Measurements from ENCODE around the gene ZP3.
"Not testable (repeated sequence)": the region's sequence is repeated elsewhere in the genome, so short reads cannot be mapped to it uniquely, and the experiment has no call there.

Gene ZP3

GRCh38 chr7:76425156-76425555 lies 406 bp downstream of the ZP3 start:
- no peak for TF ChIP-seq CTCF (IDR thresholded peaks at IDR 0.05; ENCODE audit: insufficient read depth, low read depth, low read length, missing control alignments)
- H3K4me3 ChIP-seq (ENCODE audit: low read depth, low read length): no peak overlapping the region
- no peak for DNase-seq (ENCODE audit: low read depth)

GRCh38 chr7:76425558-76425957 lies 808 bp downstream of the ZP3 start:
- DNase-seq (ENCODE audit: low read depth); H3K4me3 ChIP-seq (ENCODE audit: low read depth, low read length): not testable (repeated sequence)

- no peak for DNase-seq (ENCODE audit: low read depth)
Measured at GRCh38 chr7:76426246-76426645, 1.5 kb downstream of the ZP3 start.

GRCh38 chr7:76427635-76428034 lies 2.9 kb downstream of the ZP3 start:
- no peak overlapping the region for H3K4me3 ChIP-seq (ENCODE audit: low read depth, low read length)
- DNase-seq (ENCODE audit: low read depth): no peak
- TF ChIP-seq CTCF (IDR thresholded peaks at IDR 0.05; ENCODE audit: insufficient read depth, low read depth, low read length, missing control alignments): no peak

More at GRCh38 chr7:76426246-76426645, 1.5 kb downstream of the ZP3 start:
- no peak for TF ChIP-seq CTCF (IDR thresholded peaks at IDR 0.05; ENCODE audit: insufficient read depth, low read depth, low read length, missing control alignments)
- H3K4me3 ChIP-seq (ENCODE audit: low read depth, low read length): no peak overlapping the region

- no peak overlapping the region for H3K4me3 ChIP-seq (ENCODE audit: low read depth, low read length)
- DNase-seq (ENCODE audit: low read depth): no peak
- no peak for TF ChIP-seq CTCF (IDR thresholded peaks at IDR 0.05; ENCODE audit: insufficient read depth, low read depth, low read length, missing control alignments)
Measured at GRCh38 chr7:76428149-76428823, 3.5 kb downstream of the ZP3 start.

GRCh38 chr7:76428868-76429805 lies 4.4 kb downstream of the ZP3 start:
- DNase-seq (ENCODE audit: low read depth): no peak
- H3K4me3 ChIP-seq (ENCODE audit: low read depth, low read length): no peak overlapping the region
- no peak for TF ChIP-seq CTCF (IDR thresholded peaks at IDR 0.05; ENCODE audit: insufficient read depth, low read depth, low read length, missing control alignments)

- no peak for DNase-seq (ENCODE audit: low read depth)
- TF ChIP-seq CTCF (IDR thresholded peaks at IDR 0.05; ENCODE audit: insufficient read depth, low read depth, low read length, missing control alignments): no peak
- no peak overlapping the region for H3K4me3 ChIP-seq (ENCODE audit: low read depth, low read length)
Measured at GRCh38 chr7:76430211-76430610, 5.5 kb downstream of the ZP3 start.
